Measurements from ENCODE around the gene DUS4L.

GRCh38 chr7:107588529-107589130 lies 24.9 kb downstream of the DUS4L start:
- TF ChIP-seq GATA3 (IDR thresholded peaks at IDR 0.05; ENCODE audit: low read depth, low read length) (no peak), GATA2 (IDR thresholded peaks at IDR 0.05; ENCODE audit: low read depth, low read length) (no peak)
